HEK293 (cell line): Measurements from ENCODE around the gene FOXP1.

ENCODE experiments used
- ATF2 ChIP-seq: fragments of 450-650 bp; formaldehyde crosslinking; IDR thresholded peaks from 2 replicates; pipeline ENCODE4 v1.5.1; 2016; ENCODE audit warnings: missing biosample characterization, missing genetic modification characterization, low read depth
- GFI1B ChIP-seq: fragments of 450-650 bp; formaldehyde crosslinking; IDR thresholded peaks from 2 replicates; pipeline ENCODE4 v1.5.1; 2016; ENCODE audit warnings: missing biosample characterization, missing genetic modification characterization
- HOXA7 ChIP-seq: sonication (generic); formaldehyde crosslinking; IDR thresholded peaks from 2 replicates; pipeline ENCODE4 v1.8.1; 2022; ENCODE audit warnings: missing genetic modification reagents, borderline replicate concordance
- HOXD13 ChIP-seq: sonication (generic); formaldehyde crosslinking; IDR thresholded peaks from 2 replicates; pipeline ENCODE4 v1.8.0; 2022; ENCODE audit warnings: missing genetic modification reagents, borderline replicate concordance
- KLF17 ChIP-seq: fragments of 450-650 bp; formaldehyde crosslinking; IDR thresholded peaks from 2 replicates; pipeline ENCODE4 v1.5.1; 2016; ENCODE audit warnings: missing biosample characterization, missing genetic modification characterization
- PRDM10 ChIP-seq: fragments of 450-650 bp; formaldehyde crosslinking; IDR thresholded peaks from 2 replicates; pipeline ENCODE4 v1.5.1; 2016; ENCODE audit warnings: missing biosample characterization, missing genetic modification characterization
- REST ChIP-seq: fragments of 450-650 bp; formaldehyde crosslinking; IDR thresholded peaks from 2 replicates; pipeline ENCODE4 v1.5.1; 2016; ENCODE audit warnings: missing biosample characterization, missing genetic modification characterization
- SP7 ChIP-seq: fragments of 450-650 bp; formaldehyde crosslinking; IDR thresholded peaks from 2 replicates; pipeline ENCODE4 v1.5.1; 2016; ENCODE audit warnings: missing biosample characterization, missing genetic modification characterization
- ZBTB10 ChIP-seq: fragments of 450-650 bp; formaldehyde crosslinking; IDR thresholded peaks from 2 replicates; pipeline ENCODE4 v1.5.1; 2016; ENCODE audit warnings: missing biosample characterization, missing genetic modification characterization
- ZBTB21 ChIP-seq: fragments of 450-650 bp; formaldehyde crosslinking; IDR thresholded peaks from 2 replicates; pipeline ENCODE4 v1.5.1; 2017; ENCODE audit warnings: missing biosample characterization, missing genetic modification characterization
- ZBTB26 ChIP-seq: fragments of 450-650 bp; formaldehyde crosslinking; optimal IDR thresholded peaks from 2 replicates; pipeline ENCODE3; 2016; ENCODE audit warnings: missing biosample characterization, mild to moderate bottlenecking, missing genetic modification characterization
- ZBTB8A ChIP-seq: fragments of 450-650 bp; formaldehyde crosslinking; IDR thresholded peaks from 2 replicates; pipeline ENCODE4 v1.5.1; 2016; ENCODE audit warnings: missing biosample characterization, missing genetic modification characterization
- ZNF140 ChIP-seq: fragments of 450-650 bp; formaldehyde crosslinking; IDR thresholded peaks from 2 replicates; pipeline ENCODE4 v1.5.1; 2016; ENCODE audit warnings: missing biosample characterization, missing genetic modification characterization
- ZNF155 ChIP-seq: fragments of 450-650 bp; formaldehyde crosslinking; IDR thresholded peaks from 2 replicates; pipeline ENCODE4 v1.5.1; 2016; ENCODE audit warnings: missing biosample characterization, missing genetic modification characterization
- ZNF354C ChIP-seq: fragments of 450-650 bp; formaldehyde crosslinking; IDR thresholded peaks from 2 replicates; pipeline ENCODE4 v1.5.1; 2016; ENCODE audit warnings: missing biosample characterization, missing genetic modification characterization, low read depth, borderline replicate concordance
- ZNF366 ChIP-seq: fragments of 450-650 bp; formaldehyde crosslinking; conservative IDR thresholded peaks from 2 replicates; pipeline ENCODE4 v1.5.1; 2016; ENCODE audit warnings: missing biosample characterization, missing genetic modification characterization
- ZNF416 ChIP-seq: fragments of 450-650 bp; formaldehyde crosslinking; IDR thresholded peaks from 2 replicates; pipeline ENCODE4 v1.5.1; 2016; ENCODE audit warnings: missing biosample characterization, missing genetic modification characterization
- ZNF449 ChIP-seq: fragments of 450-650 bp; formaldehyde crosslinking; IDR thresholded peaks from 2 replicates; pipeline ENCODE4 v1.5.1; 2017; ENCODE audit warnings: missing biosample characterization, mild to moderate bottlenecking, missing genetic modification characterization, moderate library complexity
- ZNF548 ChIP-seq: fragments of 450-650 bp; formaldehyde crosslinking; IDR thresholded peaks from 2 replicates; pipeline ENCODE4 v1.5.1; 2016; ENCODE audit warnings: missing biosample characterization, missing genetic modification characterization
- ZNF585B ChIP-seq: fragments of 450-650 bp; formaldehyde crosslinking; IDR thresholded peaks from 2 replicates; pipeline ENCODE4 v1.5.1; 2016; ENCODE audit warnings: missing biosample characterization, missing genetic modification characterization
- ZNF629 ChIP-seq: fragments of 450-650 bp; formaldehyde crosslinking; IDR thresholded peaks from 2 replicates; pipeline ENCODE4 v1.5.1; 2017; ENCODE audit warnings: missing biosample characterization, missing genetic modification characterization
- ZNF768 ChIP-seq: fragments of 450-650 bp; formaldehyde crosslinking; IDR thresholded peaks from 2 replicates; pipeline ENCODE4 v1.5.1; 2018; ENCODE audit warnings: missing biosample characterization, mild to moderate bottlenecking, missing genetic modification characterization
- ZSCAN4 ChIP-seq: fragments of 450-650 bp; formaldehyde crosslinking; IDR thresholded peaks from 2 replicates; pipeline ENCODE4 v1.5.1; 2017; ENCODE audit warnings: missing biosample characterization, missing genetic modification characterization

Gene FOXP1

GRCh38 chr3:71050538-71051258 lies 532.8 kb downstream of the FOXP1 start (continued):
- no peak for TF ChIP-seq REST
- peak; percentile 30; the same call in 1 of the 2 replicates for TF ChIP-seq GFI1B (tag by site-specific recombination)
- no peak for TF ChIP-seq ZBTB21 (tag by site-specific recombination)
- no peak for TF ChIP-seq ZBTB26 (tag by site-specific recombination)
- no peak for TF ChIP-seq ZNF449 (tag by site-specific recombination)
- TF ChIP-seq ZNF768 (tag by site-specific recombination): no peak
- no peak for TF ChIP-seq ZBTB10
- no peak for TF ChIP-seq HOXA7 (CRISPR knock-in tag)
- TF ChIP-seq PRDM10 (tag by site-specific recombination): no peak
- no peak for TF ChIP-seq ZNF548
- no peak for TF ChIP-seq HOXD13 (CRISPR knock-in tag)
- no peak for TF ChIP-seq KLF17
- TF ChIP-seq ZNF155 (tag by site-specific recombination): no peak
- TF ChIP-seq ATF2: no peak
- TF ChIP-seq ZNF366 (tag by site-specific recombination): peak; percentile 85
- TF ChIP-seq ZNF354C (tag by site-specific recombination): no peak
- no peak for TF ChIP-seq ZSCAN4 (tag by site-specific recombination)
- no peak for TF ChIP-seq ZBTB8A (tag by site-specific recombination)
- TF ChIP-seq ZNF140 (tag by site-specific recombination): no peak
- TF ChIP-seq ZNF416 (tag by site-specific recombination): no peak
- TF ChIP-seq SP7 (tag by site-specific recombination): peak; percentile 98
- peak; percentile 49 for TF ChIP-seq ZNF629
- no peak for TF ChIP-seq ZNF585B (tag by site-specific recombination)
